Activated CD8-positive, alpha-beta T cell treated with anti-CD3 and anti-CD28 coated beads, Interleukin-2, amount 10 ng/mL, durations not matched to agents 7 days and 5 days (primary cell): ENCODE results near the gene RIPPLY2. TPM values are rescaled to one million over a fixed set of nuclear protein-coding genes. Genes with fewer than 3 reads are reported as not detected.
"Not testable (repeated sequence)": the region's sequence is repeated elsewhere in the genome, so short reads cannot be mapped to it uniquely, and the experiment has no call there.

Experiments
- ATAC-seq: fragments of 150-1000 bp; cut with Tn5 transposase; one replicate; pipeline ENCODE4 v1.10.0; 2021; ENCODE audit warnings: moderate library complexity
- CTCF ChIA-PET: fragments of 350-600 bp; sonication (Branson Sonifier 250); formaldehyde crosslinking; loops from one replicate; lab custom pipeline; 2021; ENCODE audit warnings: antibody characterized with exemption; lab: Charles Lee
- POLR2A ChIA-PET: fragments of 350-600 bp; sonication (Branson Sonifier 250); formaldehyde crosslinking; loops from one replicate; lab custom pipeline; 2021; ENCODE audit warnings: antibody characterized with exemption; lab: Charles Lee
- DNase-seq: peaks from one replicate; pipeline ENCODE4 v3.0.0-alpha.2; 2020
- H3K27ac Mint-ChIP-seq: one replicate; pipeline ENCODE4 v1.8.0; 2021; ENCODE audit warnings: mild to moderate bottlenecking, mixed read lengths
- H3K27me3 Mint-ChIP-seq: one replicate; pipeline ENCODE4 v1.8.0; 2021; ENCODE audit warnings: low read depth, mixed read lengths
- H3K36me3 Mint-ChIP-seq: one replicate; pipeline ENCODE4 v1.8.0; 2021; ENCODE audit warnings: low read depth, mixed read lengths
- H3K4me1 Mint-ChIP-seq: one replicate; pipeline ENCODE4 v1.8.0; 2021; ENCODE audit warnings: low read depth, mixed read lengths
- H3K4me3 Mint-ChIP-seq: one replicate; pipeline ENCODE4 v1.8.0; 2021; ENCODE audit warnings: mild to moderate bottlenecking, mixed read lengths
- H3K9me3 Mint-ChIP-seq: one replicate; pipeline ENCODE4 v1.8.0; 2022; ENCODE audit warnings: mixed read lengths; ENCODE audit not compliant: insufficient read depth
- total RNA-seq, 2 experiments: library from RNA; stranded (reverse); gene quantifications; one replicate each; pipeline ENCODE4 v1.2.3, GENCODE V29; 2021

RIPPLY2 gene
- total RNA-seq, 2 experiments from 2014 or later = not detected

GRCh38 chr6:83884523-83884922 is 31.4 kb downstream of the RIPPLY2 start:
- Mint-ChIP-seq H3K9me3 (no peaks in the 10 kb centered on the region), H3K27ac (no peak overlapping the region), H3K36me3 (no peaks in the 10 kb centered on the region), H3K27me3 (no peaks in the 10 kb centered on the region), H3K4me1 (peaks cover 4% of the 10 kb centered on the region), H3K4me3 (no peak overlapping the region)
- ChIA-PET POLR2A (no interaction called here), CTCF (interaction anchor here (1.2 kb wide), 1 partner anchor 14 kb away, joined by 4 read pairs; no protein-coding TSS in a partner anchor)
- DNase-seq (no peak), ATAC-seq (peak; percentile 60)

DNA sequence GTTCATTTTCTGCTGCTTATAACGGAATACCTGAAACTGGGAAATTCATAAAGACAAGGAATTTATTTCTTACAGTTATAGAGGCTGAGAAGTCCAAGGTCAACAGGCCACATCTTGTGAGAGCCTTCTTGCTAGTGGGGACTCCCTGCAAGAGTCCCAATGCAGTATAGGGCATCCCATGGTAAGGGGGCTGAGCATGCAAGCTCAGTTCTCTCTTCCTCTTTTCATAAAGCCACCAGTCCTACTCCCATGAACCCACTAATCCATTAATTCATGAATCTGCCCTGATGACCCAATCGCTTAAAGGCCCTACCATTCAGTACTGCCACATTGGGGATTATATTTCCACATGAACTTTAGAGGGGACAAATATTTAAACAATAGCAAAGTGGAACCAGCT is 32.8 kb downstream of the RIPPLY2 start:
- Mint-ChIP-seq H3K27me3 (no peaks in the 10 kb centered on the region), H3K9me3 (no peaks in the 10 kb centered on the region), H3K27ac (no peak overlapping the region), H3K36me3 (no peaks in the 10 kb centered on the region), H3K4me3 (no peak overlapping the region), H3K4me1 (peaks cover 4% of the 10 kb centered on the region)
- POLR2A ChIA-PET = no interaction called here
- CTCF ChIA-PET = interaction anchor here (0.9 to 1.0 kb wide), 2 partner anchors 335 to 342 kb away, joined by 4 to 6 read pairs; partner anchors contain the start of gene CEP162
- DNase-seq = no peak
- ATAC-seq = no peak

GRCh38 chr6:83889621-83890020 is 36.5 kb downstream of the RIPPLY2 start:
- H3K27ac Mint-ChIP-seq = no peak overlapping the region
- no peak for ATAC-seq
- DNase-seq = no peak
- H3K27me3 Mint-ChIP-seq = no peaks in the 10 kb centered on the region
- no peaks in the 10 kb centered on the region for H3K9me3 Mint-ChIP-seq
- ChIA-PET CTCF (no interaction called here), POLR2A (no interaction called here)
- peaks cover 2% of the 10 kb centered on the region for H3K36me3 Mint-ChIP-seq
- H3K4me1 Mint-ChIP-seq = peaks cover under 1% of the 10 kb centered on the region
- H3K4me3 Mint-ChIP-seq = no peak overlapping the region

GRCh38 chr6:83890520-83890919 is 37.4 kb downstream of the RIPPLY2 start:
- Mint-ChIP-seq H3K27ac (no peak overlapping the region), H3K4me1 (no peaks in the 10 kb centered on the region), H3K4me3 (no peak overlapping the region), H3K36me3 (peaks cover 2% of the 10 kb centered on the region), H3K9me3 (no peaks in the 10 kb centered on the region), H3K27me3 (no peaks in the 10 kb centered on the region)
- ATAC-seq = no peak
- POLR2A ChIA-PET = no interaction called here
- DNase-seq = no peak
- CTCF ChIA-PET = no interaction called here

DNA sequence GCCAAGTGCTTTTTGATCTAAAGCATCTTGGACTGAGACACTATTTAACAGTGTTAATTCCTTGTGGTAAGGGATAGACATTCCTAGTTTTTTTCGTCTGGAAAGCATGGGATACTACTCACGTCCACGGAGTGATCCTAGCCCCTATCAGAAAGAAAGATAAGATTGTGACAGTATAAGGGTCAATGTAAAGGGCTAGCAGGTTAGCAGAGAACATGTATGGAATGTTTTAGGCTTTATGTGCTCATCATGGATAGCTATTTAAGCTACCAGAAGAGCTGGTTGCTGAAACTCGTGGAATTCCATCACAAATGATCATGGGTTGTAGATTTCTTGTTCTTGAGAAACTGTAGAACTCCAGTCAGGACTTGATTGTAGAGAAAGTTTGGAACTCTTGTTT is 38.4 kb downstream of the RIPPLY2 start:
- Mint-ChIP-seq H3K9me3 (no peaks in the 10 kb centered on the region), H3K27me3 (no peaks in the 10 kb centered on the region), H3K4me1 (no peaks in the 10 kb centered on the region), H3K27ac (no peak overlapping the region), H3K36me3 (peaks cover 10% of the 10 kb centered on the region), H3K4me3 (no peak overlapping the region)
- CTCF ChIA-PET = no interaction called here
- DNase-seq = no peak
- POLR2A ChIA-PET = no interaction called here
- no peak for ATAC-seq

DNA sequence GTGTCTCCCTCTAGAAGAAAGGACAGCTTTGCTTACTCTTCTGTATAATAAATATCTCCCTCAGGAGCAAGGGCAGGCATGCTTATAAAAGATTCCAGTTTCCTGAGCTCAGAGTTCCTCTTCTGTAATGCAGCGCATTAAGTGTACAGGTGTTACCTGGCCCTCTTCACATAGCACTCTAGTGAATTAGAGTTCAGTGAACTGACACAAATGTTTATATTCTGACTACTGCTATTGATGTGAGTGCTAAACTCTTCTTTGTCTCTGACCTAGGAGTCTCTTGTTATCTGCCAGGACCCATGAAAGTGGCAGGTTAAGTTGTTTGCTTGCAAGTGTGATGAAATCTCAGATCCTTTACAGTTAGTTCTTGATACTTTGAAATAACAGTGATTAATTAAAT is 39.9 kb downstream of the RIPPLY2 start:
- Mint-ChIP-seq H3K4me3 (no peak overlapping the region), H3K27ac (no peak overlapping the region), H3K27me3 (no peaks in the 10 kb centered on the region), H3K4me1 (no peaks in the 10 kb centered on the region), H3K9me3 (no peaks in the 10 kb centered on the region), H3K36me3 (peaks cover 18% of the 10 kb centered on the region)
- CTCF ChIA-PET = no interaction called here
- POLR2A ChIA-PET = no interaction called here
- DNase-seq (no peak), ATAC-seq (no peak)

- CTCF ChIA-PET = not testable (repeated sequence)
Measured at GRCh38 chr6:83897094-83897493, 43.9 kb downstream of the RIPPLY2 start.

DNA sequence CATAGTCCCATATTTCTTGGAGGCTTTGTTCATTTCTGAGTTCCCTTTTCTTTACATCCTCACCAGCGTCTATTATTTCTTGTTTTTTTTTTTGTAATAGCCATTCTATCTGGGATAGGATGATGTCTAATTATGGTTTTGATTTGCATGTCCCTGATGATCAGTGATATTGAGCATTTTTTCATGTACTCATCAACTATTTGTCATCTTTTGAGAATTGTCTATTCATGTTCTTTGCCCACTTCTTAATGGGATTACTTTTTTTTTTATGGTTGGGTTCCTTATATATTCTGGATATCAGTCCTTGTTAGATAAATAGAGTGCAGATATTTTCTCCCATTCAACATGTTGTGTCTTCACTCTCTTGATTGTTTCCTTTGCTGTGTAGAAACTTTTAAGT is 48.5 kb downstream of the RIPPLY2 start:
- Mint-ChIP-seq H3K27me3 (no peaks in the 10 kb centered on the region), H3K36me3 (peaks cover 28% of the 10 kb centered on the region), H3K9me3 (peaks cover 39% of the 10 kb centered on the region), H3K4me3 (no peak overlapping the region), H3K27ac (no peak overlapping the region), H3K4me1 (no peaks in the 10 kb centered on the region)
- no peak for DNase-seq
- ChIA-PET CTCF (no interaction called here), POLR2A (no interaction called here)
- ATAC-seq = no peak

More at GRCh38 chr6:83897094-83897493, 43.9 kb downstream of the RIPPLY2 start:
- H3K27ac Mint-ChIP-seq, H3K4me3 Mint-ChIP-seq, ATAC-seq, H3K4me1 Mint-ChIP-seq, POLR2A ChIA-PET, H3K27me3 Mint-ChIP-seq, DNase-seq, H3K9me3 Mint-ChIP-seq: not testable (repeated sequence)
- peaks cover 18% of the 10 kb centered on the region for H3K36me3 Mint-ChIP-seq

- DNase-seq (no peak), ATAC-seq (no peak)
- H3K36me3 Mint-ChIP-seq = peaks cover 22% of the 10 kb centered on the region
- peaks cover 45% of the 10 kb centered on the region for H3K9me3 Mint-ChIP-seq
- CTCF ChIA-PET = no interaction called here
- no peak overlapping the region for H3K27ac Mint-ChIP-seq
- H3K4me1 Mint-ChIP-seq = no peaks in the 10 kb centered on the region
- no peaks in the 10 kb centered on the region for H3K27me3 Mint-ChIP-seq
- POLR2A ChIA-PET = no interaction called here
- H3K4me3 Mint-ChIP-seq = no peak overlapping the region
Measured at GRCh38 chr6:83904395-83904794, 51.2 kb downstream of the RIPPLY2 start.

DNA sequence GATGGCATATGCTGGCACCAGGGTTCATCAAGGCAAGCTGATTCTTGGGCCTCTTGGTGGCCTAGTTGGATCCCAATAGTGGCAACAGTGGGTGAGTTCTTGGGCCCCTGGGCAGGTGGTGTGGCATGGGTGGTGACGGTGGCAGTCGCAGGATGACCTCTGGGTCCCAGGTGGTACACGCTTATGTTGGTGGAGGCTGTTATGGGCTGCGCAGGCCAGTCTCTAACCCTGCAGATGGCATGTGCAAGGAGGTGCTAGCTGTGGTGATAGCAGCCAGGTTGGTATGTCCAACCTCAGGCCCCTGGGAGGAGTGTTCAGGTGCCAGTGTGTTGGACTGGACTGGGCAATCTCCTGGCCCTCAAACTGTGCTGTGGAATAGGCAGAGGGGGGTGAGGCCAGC is 52.5 kb downstream of the RIPPLY2 start:
- H3K36me3 Mint-ChIP-seq = peaks cover 28% of the 10 kb centered on the region
- H3K27me3 Mint-ChIP-seq = no peaks in the 10 kb centered on the region
- CTCF ChIA-PET = no interaction called here
- no peak overlapping the region for H3K27ac Mint-ChIP-seq
- peaks cover 7% of the 10 kb centered on the region for H3K4me1 Mint-ChIP-seq
- no peak overlapping the region for H3K4me3 Mint-ChIP-seq
- POLR2A ChIA-PET = no interaction called here
- DNase-seq (no peak), ATAC-seq (no peak)
- H3K9me3 Mint-ChIP-seq = peaks cover 45% of the 10 kb centered on the region

Other genes starting within 250 kb of the RIPPLY2 start
- not detected for gene SNAP91, start 144.3 kb upstream of the RIPPLY2 start, total RNA-seq
- 10 to 100 TPM; 29.2 to 30.8 TPM for gene CYB5R4, start 6.3 kb downstream of the RIPPLY2 start, total RNA-seq
- not detected for gene MRAP2, start 180.4 kb downstream of the RIPPLY2 start, total RNA-seq